Stimulated activated CD8-positive, alpha-beta memory T cell treated with anti-CD3 and anti-CD28 coated beads, Interleukin-7, amount 100 ng/mL, for 48 hours (primary cell): Measurements from ENCODE around the gene RRP7A.
"Not testable (repeated sequence)": the region's sequence is repeated elsewhere in the genome, so short reads cannot be mapped to it uniquely, and the experiment has no call there.

Experiments
- DNase-seq, 2 donors: peaks; one replicate each; pipeline ENCODE4 v3.0.0-alpha.2; 2020; ENCODE audit warnings: low read depth in 1 of 2; ENCODE audit errors: extremely low read depth in 1 of 2

The RRP7A gene

GRCh38 chr22:42536634-42537033, 17.0 kb upstream of the RRP7A start:
- not testable (repeated sequence) for DNase-seq

- no peak for DNase-seq
These were observed 16.6 kb upstream of the RRP7A start for GRCh38 chr22:42536166-42536565.

GRCh38 chr22:42535082-42535731, 15.6 kb upstream of the RRP7A start:
- DNase-seq, result not testable (repeated sequence)

GRCh38 chr22:42533638-42533977, 14.0 kb upstream of the RRP7A start:
- no peak for DNase-seq

GRCh38 chr22:42531401-42532084, 11.9 kb upstream of the RRP7A start:
- DNase-seq, result not testable (repeated sequence)

GRCh38 chr22:42529435-42529834, 9.8 kb upstream of the RRP7A start:
- DNase-seq, result not testable (repeated sequence)

GRCh38 chr22:42528591-42529307, 9.2 kb upstream of the RRP7A start:
- DNase-seq, result no peak

- DNase-seq, result no peak
These were observed 3.0 kb upstream of the RRP7A start for GRCh38 chr22:42522546-42522945.

GRCh38 chr22:42521228-42521546, 1.6 kb upstream of the RRP7A start:
- no peak for DNase-seq

GRCh38 chr22:42518638-42519524, 715 bp downstream of the RRP7A start:
- DNase-seq, result not testable (repeated sequence)

GRCh38 chr22:42517103-42517502, 2.5 kb downstream of the RRP7A start:
- DNase-seq, result not testable (repeated sequence)

GRCh38 chr22:42515896-42516295, 3.7 kb downstream of the RRP7A start:
- no peak for DNase-seq

GRCh38 chr22:42515304-42515703, 4.3 kb downstream of the RRP7A start:
- DNase-seq, result not testable (repeated sequence)

GRCh38 chr22:42514331-42514730, 5.3 kb downstream of the RRP7A start:
- DNase-seq, result not testable (repeated sequence)

- DNase-seq, result not testable (repeated sequence)
These were observed 7.2 kb downstream of the RRP7A start for GRCh38 chr22:42512273-42512990.

- no peak for DNase-seq
These were observed 8.2 kb downstream of the RRP7A start for GRCh38 chr22:42511401-42511891.

GRCh38 chr22:42509548-42509947, 10.0 kb downstream of the RRP7A start:
- DNase-seq, result no peak

GRCh38 chr22:42508975-42509364, 10.6 kb downstream of the RRP7A start:
- not testable (repeated sequence) for DNase-seq

- not testable (repeated sequence) for DNase-seq
These were observed 11.1 kb downstream of the RRP7A start for GRCh38 chr22:42508327-42508974.

GRCh38 chr22:42500836-42501179, 18.8 kb downstream of the RRP7A start:
- DNase-seq, result no peak
